ENCODE data around the gene IPPK.

IPPK gene

GRCh38 chr9:92713528-92713927 lies 43.6 kb upstream of the IPPK start:
- peaks cover 94% of the 10 kb centered on the region for H3K36me3 ChIP-seq (ENCODE audit: insufficient read depth, low read length)
- no peak overlapping the region for H3K4me2 ChIP-seq (ENCODE audit: low read length)
- no peaks in the 10 kb centered on the region for H3F3A ChIP-seq (ENCODE audit: insufficient read depth, low read length)
- no peaks in the 10 kb centered on the region for H4K20me1 ChIP-seq (ENCODE audit: insufficient read depth, low read length)
- no peak for TF ChIP-seq CTCF (IDR thresholded peaks at IDR 0.05; ENCODE audit: low read length)
- TF ChIP-seq EZH2 (IDR thresholded peaks at IDR 0.05; ENCODE audit: borderline replicate concordance, low read length): no peak
- peaks cover 21% of the 10 kb centered on the region for H3K4me1 ChIP-seq (ENCODE audit: insufficient read depth, low read length, severe bottlenecking)
- no peak overlapping the region for H3K4me3 ChIP-seq (ENCODE audit: low read depth, low read length, poor library complexity, severe bottlenecking)
- H2AFZ ChIP-seq (ENCODE audit: low read length): no peak overlapping the region
- no peaks in the 10 kb centered on the region for H3K79me2 ChIP-seq (ENCODE audit: insufficient read depth, low read length)
- peak overlapping the region; percentile 29 for H3K27ac ChIP-seq (ENCODE audit: low read depth, low read length, poor library complexity, severe bottlenecking)
- H3K9me2 ChIP-seq (ENCODE audit: low read depth, low read length): no peaks in the 10 kb centered on the region
- H3K9me3 ChIP-seq (ENCODE audit: low read length): no peaks in the 10 kb centered on the region
- no peaks in the 10 kb centered on the region for H3K27me3 ChIP-seq (ENCODE audit: insufficient read depth, low read length)
- no peak overlapping the region for H3K9ac ChIP-seq (ENCODE audit: low read length)

- peaks cover 87% of the 10 kb centered on the region for H3K36me3 ChIP-seq (ENCODE audit: insufficient read depth, low read length)
- H3K4me3 ChIP-seq (ENCODE audit: low read depth, low read length, poor library complexity, severe bottlenecking): no peak overlapping the region
- no peak overlapping the region for H3K4me2 ChIP-seq (ENCODE audit: low read length)
- H3K27me3 ChIP-seq (ENCODE audit: insufficient read depth, low read length): no peaks in the 10 kb centered on the region
- no peaks in the 10 kb centered on the region for H3K79me2 ChIP-seq (ENCODE audit: insufficient read depth, low read length)
- no peak overlapping the region for H3K9ac ChIP-seq (ENCODE audit: low read length)
- H2AFZ ChIP-seq (ENCODE audit: low read length): no peak overlapping the region
- no peaks in the 10 kb centered on the region for H4K20me1 ChIP-seq (ENCODE audit: insufficient read depth, low read length)
- no peaks in the 10 kb centered on the region for H3F3A ChIP-seq (ENCODE audit: insufficient read depth, low read length)
- TF ChIP-seq EZH2 (IDR thresholded peaks at IDR 0.05; ENCODE audit: borderline replicate concordance, low read length): no peak
- TF ChIP-seq CTCF (IDR thresholded peaks at IDR 0.05; ENCODE audit: low read length): no peak
- H3K27ac ChIP-seq (ENCODE audit: low read depth, low read length, poor library complexity, severe bottlenecking): no peak overlapping the region
- peaks cover 13% of the 10 kb centered on the region for H3K4me1 ChIP-seq (ENCODE audit: insufficient read depth, low read length, severe bottlenecking)
- no peaks in the 10 kb centered on the region for H3K9me2 ChIP-seq (ENCODE audit: low read depth, low read length)
- no peaks in the 10 kb centered on the region for H3K9me3 ChIP-seq (ENCODE audit: low read length)
These were observed 42.8 kb upstream of the IPPK start for GRCh38 chr9:92712767-92713166.

DNA sequence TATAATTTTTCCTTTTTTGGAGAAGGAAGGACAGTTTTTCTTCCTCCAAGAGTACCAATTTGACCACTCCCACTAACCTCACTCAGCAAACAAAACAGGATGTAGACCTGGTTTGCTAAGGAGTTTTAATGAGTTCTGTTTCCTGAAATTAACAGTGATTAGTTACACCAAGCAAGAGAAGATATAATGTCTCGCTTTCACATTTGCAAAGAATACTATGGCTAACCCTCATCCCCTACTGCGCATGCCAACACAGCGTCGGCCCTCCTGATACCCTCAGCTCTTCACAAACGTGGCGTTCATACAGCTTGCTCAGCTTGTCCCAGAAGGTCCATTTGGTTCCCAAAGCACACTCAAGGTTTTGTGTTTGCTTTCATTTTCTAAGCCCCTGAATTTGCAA lies 41.9 kb upstream of the IPPK start:
- Histone ChIP-seq H3K79me2 (ENCODE audit: insufficient read depth, low read length) (no peaks in the 10 kb centered on the region), H3K9me2 (ENCODE audit: low read depth, low read length) (no peaks in the 10 kb centered on the region), H3K27me3 (ENCODE audit: insufficient read depth, low read length) (no peaks in the 10 kb centered on the region), H2AFZ (ENCODE audit: low read length) (no peak overlapping the region), H4K20me1 (ENCODE audit: insufficient read depth, low read length) (no peaks in the 10 kb centered on the region), H3F3A (ENCODE audit: insufficient read depth, low read length) (no peaks in the 10 kb centered on the region; the same call in 1 of the 2 replicates), H3K27ac (ENCODE audit: low read depth, low read length, poor library complexity, severe bottlenecking) (no peak overlapping the region), H3K4me1 (ENCODE audit: insufficient read depth, low read length, severe bottlenecking) (peaks cover 4% of the 10 kb centered on the region), H3K9ac (ENCODE audit: low read length) (no peak overlapping the region), H3K4me3 (ENCODE audit: low read depth, low read length, poor library complexity, severe bottlenecking) (no peak overlapping the region), H3K36me3 (ENCODE audit: insufficient read depth, low read length) (peaks cover 80% of the 10 kb centered on the region), H3K9me3 (ENCODE audit: low read length) (no peaks in the 10 kb centered on the region), H3K4me2 (ENCODE audit: low read length) (no peak overlapping the region)
- TF ChIP-seq CTCF (IDR thresholded peaks at IDR 0.05; ENCODE audit: low read length) (no peak), EZH2 (IDR thresholded peaks at IDR 0.05; ENCODE audit: borderline replicate concordance, low read length) (no peak)
